GM18858 (cell line): Measurements from ENCODE around the gene TBX6.
"Not testable (repeated sequence)": the region's sequence is repeated elsewhere in the genome, so short reads cannot be mapped to it uniquely, and the experiment has no call there.

Experiments
- ATAC-seq: cut with Tn5 transposase; IDR thresholded peaks from one replicate; pipeline ENCODE4 v1.9.1; 2021; ENCODE audit not compliant: unreplicated experiment

The TBX6 gene, protein sequence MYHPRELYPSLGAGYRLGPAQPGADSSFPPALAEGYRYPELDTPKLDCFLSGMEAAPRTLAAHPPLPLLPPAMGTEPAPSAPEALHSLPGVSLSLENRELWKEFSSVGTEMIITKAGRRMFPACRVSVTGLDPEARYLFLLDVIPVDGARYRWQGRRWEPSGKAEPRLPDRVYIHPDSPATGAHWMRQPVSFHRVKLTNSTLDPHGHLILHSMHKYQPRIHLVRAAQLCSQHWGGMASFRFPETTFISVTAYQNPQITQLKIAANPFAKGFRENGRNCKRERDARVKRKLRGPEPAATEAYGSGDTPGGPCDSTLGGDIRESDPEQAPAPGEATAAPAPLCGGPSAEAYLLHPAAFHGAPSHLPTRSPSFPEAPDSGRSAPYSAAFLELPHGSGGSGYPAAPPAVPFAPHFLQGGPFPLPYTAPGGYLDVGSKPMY

GRCh38 chr16:30091474-30092372 is at the start of gene TBX6:
Gene TBX6 (minus strand): TSS chr16:30091924. CDS start chr16:30091193, 731 bp downstream.
- ATAC-seq = peak; percentile 40

GRCh38 chr16:30139583-30140481 is 48.1 kb upstream of the TBX6 start:
- no peak for ATAC-seq

DNA sequence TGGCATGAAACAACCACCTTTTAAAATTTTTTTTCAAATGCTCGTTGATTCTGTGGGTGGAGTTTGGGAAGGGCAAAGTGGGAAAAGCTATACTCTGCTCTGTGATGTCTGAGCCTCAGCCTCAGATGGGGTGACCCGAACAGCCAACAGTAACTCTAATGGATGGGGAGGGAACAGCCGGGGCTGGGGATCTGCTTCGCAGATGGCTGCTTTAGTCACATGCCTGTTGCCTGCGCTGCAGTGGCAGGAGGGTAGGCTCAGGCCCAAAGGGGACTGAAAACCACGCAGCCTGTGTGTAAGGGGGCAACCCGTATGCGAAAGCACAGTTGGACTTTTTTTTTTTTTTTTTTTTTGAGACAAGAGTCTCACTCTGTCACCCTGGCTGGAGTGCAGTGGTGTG is 46.2 kb upstream of the TBX6 start:
- ATAC-seq = no peak

DNA sequence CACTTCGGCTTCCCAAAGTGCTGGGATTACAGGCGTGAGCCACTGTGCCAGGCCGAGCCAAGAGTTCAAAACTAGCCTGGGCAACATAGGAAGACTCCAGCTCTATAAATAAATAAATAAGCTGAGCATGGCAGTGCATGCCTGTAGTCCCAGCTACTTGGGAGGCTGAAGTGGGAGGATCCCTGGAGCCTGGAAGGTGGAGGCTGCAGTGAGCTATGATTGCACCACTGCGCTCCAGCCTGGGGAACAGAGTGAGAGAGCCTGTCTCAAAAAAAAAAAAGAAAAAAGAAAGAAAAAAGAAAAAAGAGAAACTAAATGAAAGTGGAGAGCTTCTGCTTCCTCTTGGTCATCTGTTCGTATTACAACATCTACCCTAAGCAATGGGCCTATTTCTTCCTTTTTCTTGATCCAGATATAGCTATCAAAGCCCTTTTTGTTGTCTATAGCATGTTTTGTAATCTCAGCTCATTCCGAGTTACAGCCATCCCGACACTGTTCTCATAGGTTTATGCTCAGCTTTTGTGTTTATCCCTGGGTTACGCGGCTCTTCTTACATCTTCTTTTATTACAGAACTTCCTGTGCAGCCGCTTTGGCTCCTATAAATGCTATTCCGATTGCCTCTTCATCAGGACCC is 45.4 kb upstream of the TBX6 start:
- ATAC-seq = no peak

DNA sequence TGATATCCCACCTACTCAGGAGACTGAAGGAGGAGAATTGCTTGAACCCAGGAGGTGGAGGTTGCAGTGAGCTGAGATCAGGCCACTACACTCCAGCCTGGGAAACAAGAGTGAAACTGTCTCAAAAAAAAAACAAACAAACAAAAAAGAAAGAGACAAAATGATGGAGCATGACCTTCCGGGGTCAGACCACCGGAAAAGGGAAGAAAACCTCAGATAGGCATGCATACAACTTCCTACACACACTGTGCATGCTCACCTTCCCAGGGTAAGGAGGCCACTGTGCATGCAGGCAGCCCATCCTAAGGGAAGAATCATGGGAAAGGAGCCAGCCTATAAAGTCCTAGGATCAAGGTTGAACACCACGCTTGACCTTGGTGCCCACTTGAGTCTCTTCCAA is 40.9 kb upstream of the TBX6 start:
- ATAC-seq = no peak

- ATAC-seq = no peak
These were observed 40.2 kb upstream of the TBX6 start for GRCh38 chr16:30131869-30132475.

DNA sequence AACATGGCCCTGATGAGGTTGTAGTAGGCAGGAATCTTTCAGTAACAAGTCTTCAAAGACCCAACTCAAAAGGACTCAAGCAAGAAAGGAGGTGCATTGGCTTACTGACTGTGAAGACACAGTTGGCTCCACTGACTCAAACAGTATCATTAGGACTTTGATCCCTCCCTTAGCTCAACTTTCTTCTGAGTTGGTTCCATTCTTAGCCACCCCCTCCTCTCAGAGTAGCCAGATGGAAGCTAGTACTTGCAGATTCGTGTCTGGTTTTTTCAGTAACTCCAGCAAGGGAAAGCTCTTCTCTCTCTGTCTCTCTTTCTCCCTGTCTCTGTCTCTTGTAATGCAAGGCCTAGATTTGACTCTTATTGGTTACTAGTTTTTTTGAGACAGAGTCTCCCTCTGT is 36.3 kb upstream of the TBX6 start:
- ATAC-seq = no peak

DNA sequence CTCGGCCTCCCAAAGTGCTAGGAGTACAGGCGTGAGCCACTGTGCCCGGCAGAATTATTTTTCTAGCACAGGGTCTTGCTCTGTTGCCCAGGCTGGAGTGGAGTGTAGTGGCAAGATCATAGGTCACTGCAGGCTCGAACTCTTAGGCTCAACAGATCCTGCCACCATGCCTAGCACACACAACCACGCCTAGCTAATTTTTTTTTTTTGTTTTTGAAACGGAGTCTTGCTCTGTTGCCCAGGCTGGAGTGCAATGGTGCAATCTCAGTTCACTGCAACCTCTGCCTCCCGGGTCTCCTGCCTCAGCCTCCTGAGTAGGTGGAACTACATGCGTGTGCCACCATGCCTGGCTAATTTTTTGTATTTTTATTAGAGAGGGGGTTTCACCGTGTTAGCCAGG is 34.0 kb upstream of the TBX6 start:
- ATAC-seq = not testable (repeated sequence)

- ATAC-seq = no peak
These were observed 33.3 kb upstream of the TBX6 start for GRCh38 chr16:30124985-30125379.

- no peak for ATAC-seq
These were observed 31.0 kb upstream of the TBX6 start for GRCh38 chr16:30122604-30123160.

- no peak for ATAC-seq
These were observed 30.2 kb upstream of the TBX6 start for GRCh38 chr16:30121741-30122571.

GRCh38 chr16:30120340-30121105 is 28.8 kb upstream of the TBX6 start:
- ATAC-seq = no peak

DNA sequence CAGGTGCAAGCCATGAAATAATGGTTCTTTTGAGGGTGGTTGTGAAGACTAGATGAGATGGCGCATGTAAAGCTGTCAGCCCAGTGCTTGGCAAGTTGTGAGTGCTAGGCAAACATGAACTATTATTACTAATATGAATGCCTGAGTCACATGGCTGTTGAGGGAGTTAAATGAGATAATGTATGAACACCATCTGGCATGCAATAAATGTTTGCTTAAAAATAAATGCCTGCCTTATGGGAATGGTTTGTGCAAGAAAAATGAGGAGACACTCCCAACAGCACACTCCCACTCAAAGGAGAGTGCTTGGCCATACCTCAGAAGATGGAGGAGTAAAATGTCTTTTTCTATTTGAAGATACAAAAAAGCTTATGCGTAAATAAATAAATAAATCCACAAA is 27.7 kb upstream of the TBX6 start:
- ATAC-seq = no peak

GRCh38 chr16:30117768-30118167 is 26.0 kb upstream of the TBX6 start:
- ATAC-seq = no peak

DNA sequence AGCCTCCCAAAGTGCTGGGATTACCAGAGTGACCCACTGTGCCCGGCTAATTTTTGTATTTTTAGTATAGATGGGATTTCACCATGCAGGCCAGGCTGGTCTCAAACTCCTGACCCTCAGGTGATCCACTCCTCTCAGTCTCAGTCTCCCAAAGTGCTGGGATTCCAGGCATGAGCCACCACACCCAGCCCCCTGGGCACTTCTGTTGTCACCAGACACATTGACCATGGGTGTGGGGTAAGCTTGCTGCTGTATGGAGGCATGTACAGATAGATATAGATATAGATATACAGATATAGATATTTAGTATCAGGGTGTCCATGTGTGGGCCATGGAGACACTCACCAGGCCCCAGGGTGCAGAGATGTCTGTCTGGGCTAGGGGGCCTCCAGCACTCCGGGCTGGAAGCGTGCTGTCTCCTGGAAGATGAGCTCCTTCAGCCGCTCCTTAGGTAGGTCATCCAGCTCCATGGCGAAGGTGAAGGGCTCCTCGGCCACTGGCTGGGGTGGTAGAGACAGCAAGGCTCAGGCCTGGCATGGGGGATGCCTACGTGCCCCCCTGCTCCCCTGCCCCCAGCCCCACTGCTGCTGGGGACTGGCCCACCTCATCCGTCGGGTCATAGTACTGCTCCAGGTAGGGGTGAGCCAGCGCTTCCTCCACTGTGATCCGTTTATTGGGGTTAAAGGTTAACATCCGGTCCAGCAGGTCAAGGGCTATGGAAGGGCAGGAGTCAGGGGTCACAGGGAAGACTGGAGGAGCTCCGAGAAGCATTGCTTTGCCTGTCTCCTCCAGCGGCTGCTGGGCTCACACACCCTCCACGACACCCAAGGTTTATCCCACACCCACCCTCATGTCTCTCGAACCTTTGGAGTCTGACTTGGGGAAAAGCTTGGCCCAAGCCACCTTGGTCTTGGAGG is 24.8 kb upstream of the TBX6 start:
- no peak for ATAC-seq

- no peak for ATAC-seq
These were observed 23.5 kb upstream of the TBX6 start for GRCh38 chr16:30115238-30115637.

DNA sequence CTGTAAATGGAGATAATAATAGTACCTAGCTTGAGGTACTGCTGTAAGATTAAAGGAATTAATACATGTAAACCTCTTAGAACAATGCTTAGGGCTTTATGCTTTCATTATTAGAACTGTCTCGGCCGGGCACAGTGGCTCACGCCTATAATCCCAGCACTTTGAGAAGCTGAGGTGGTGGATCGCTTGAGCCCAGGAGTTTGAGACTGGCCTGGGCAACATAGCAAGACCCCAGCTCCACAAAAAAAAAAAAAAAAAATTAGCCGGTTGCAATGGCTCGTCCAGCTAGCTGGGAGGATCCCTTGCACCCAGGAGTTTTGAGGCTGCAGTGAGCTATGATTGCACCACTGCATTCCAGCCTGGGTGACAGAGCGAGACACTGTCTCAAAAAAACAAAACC is 23.1 kb upstream of the TBX6 start:
- ATAC-seq = not testable (repeated sequence)
